Right atrium auricular region (tissue), 2 donors: ENCODE data around the gene PPP4R3A. TPM values are rescaled to one million over a fixed set of nuclear protein-coding genes. Genes with fewer than 3 reads are reported as not detected.
"Not testable (repeated sequence)": the region's sequence is repeated elsewhere in the genome, so short reads cannot be mapped to it uniquely, and the experiment has no call there.

Source experiments
- DNase-seq: peaks from one replicate; pipeline ENCODE4 v3.0.0-alpha.2; 2019; ENCODE audit warnings: low spot score
- H3K27ac ChIP-seq, 2 donors: fragments of 200-600 bp; sonication (generic); 1 replicate in 1 of 2; 2 replicates in 1 of 2; pipeline ENCODE4 v1.5.1; 2016 to 2019
- H3K27me3 ChIP-seq, 2 donors: fragments of 200-600 bp; sonication (generic); one replicate each; pipeline versions ENCODE4 v1.5.1 to v1.6.0; 2017 to 2019
- H3K36me3 ChIP-seq: fragments of 200-600 bp; sonication (generic); one replicate; pipeline ENCODE4 v1.5.1; 2016
- H3K4me1 ChIP-seq, 2 donors: fragments of 200-600 bp; sonication (generic); one replicate each; pipeline versions ENCODE4 v1.5.1 to v1.6.0; 2017 to 2019
- H3K4me3 ChIP-seq, 2 donors: fragments of 200-600 bp; sonication (generic); 1 replicate in 1 of 2; 2 replicates in 1 of 2; pipeline ENCODE4 v1.5.1; 2017 to 2019; ENCODE audit warnings: mild to moderate bottlenecking in 1 of 2, moderate library complexity in 1 of 2
- H3K9me3 ChIP-seq, 2 donors: fragments of 200-600 bp; sonication (generic); one replicate each; pipeline ENCODE4 v1.5.1; 2019
- total RNA-seq, 2 donors: library from RNA; depleted of rRNA; stranded (reverse); fragments of >200 nt; gene quantifications; one replicate each; pipeline ENCODE4 v1.1.0, GENCODE V29; 2016
- TF ChIP-seq, protein P1 (sequence below), 2 donors: fragments of 200-600 bp; sonication (generic); IDR thresholded peaks; one replicate each; pipeline ENCODE4 v1.5.1; 2019; ENCODE audit warnings: antibody characterized with exemption in 2 of 2

Gene PPP4R3A
- total RNA-seq, 2 donors from 2014 or later = 40.2 to 48.0 TPM

DNA sequence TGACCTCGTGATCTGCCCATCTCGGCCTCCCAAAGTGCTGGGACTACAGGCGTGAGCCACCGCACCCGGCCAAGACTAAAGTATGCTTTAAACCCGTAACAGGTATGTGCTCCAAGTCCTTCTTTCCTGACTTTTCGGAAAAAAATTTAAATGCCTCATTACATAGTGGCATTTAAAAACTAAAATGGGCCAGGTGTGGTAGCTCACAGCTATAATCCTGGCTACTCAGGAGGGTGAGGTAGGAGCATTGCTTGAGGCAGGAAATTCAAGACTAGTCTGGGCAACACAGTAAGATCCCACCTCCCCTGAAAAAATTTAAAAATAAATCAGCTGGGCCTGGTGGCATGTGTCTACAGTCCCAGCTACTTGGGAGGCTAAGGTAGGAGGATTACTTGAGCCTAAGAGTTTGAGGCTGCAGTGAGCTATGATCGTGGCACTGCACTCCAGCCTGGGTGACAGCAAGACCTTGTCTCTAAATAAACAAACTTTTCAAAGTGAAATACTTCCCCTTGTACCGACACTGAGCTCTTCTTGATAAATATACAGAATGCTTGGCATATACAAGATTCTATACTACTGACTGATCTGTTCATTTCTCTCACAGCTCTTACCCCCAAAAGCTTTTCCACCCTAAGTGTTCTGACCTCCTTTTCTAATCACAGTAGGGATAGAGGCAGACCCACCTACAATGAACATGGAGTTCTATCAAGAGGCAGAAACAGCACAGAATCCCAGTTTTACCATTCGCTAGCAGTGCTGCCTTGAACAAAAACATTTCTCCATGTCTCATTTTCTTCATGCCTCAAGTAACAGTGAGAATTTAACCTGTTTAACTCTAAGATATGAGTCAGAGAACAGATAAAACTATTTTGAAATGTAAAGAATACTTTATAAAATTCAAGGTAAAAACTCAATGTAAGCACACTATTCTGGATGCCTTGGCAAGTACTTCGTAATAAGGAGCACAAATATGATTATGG, 7.9 kb downstream of the PPP4R3A start:
- TF ChIP-seq, protein P1, sequence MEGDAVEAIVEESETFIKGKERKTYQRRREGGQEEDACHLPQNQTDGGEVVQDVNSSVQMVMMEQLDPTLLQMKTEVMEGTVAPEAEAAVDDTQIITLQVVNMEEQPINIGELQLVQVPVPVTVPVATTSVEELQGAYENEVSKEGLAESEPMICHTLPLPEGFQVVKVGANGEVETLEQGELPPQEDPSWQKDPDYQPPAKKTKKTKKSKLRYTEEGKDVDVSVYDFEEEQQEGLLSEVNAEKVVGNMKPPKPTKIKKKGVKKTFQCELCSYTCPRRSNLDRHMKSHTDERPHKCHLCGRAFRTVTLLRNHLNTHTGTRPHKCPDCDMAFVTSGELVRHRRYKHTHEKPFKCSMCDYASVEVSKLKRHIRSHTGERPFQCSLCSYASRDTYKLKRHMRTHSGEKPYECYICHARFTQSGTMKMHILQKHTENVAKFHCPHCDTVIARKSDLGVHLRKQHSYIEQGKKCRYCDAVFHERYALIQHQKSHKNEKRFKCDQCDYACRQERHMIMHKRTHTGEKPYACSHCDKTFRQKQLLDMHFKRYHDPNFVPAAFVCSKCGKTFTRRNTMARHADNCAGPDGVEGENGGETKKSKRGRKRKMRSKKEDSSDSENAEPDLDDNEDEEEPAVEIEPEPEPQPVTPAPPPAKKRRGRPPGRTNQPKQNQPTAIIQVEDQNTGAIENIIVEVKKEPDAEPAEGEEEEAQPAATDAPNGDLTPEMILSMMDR (IDR thresholded peaks at IDR 0.05) = no peak
- Histone ChIP-seq H3K9me3 (no peaks in the 10 kb centered on the region), H3K4me1 (peaks cover 0 to 56% of the 10 kb centered on the region in 2 donors), H3K27me3 (no peaks in the 10 kb centered on the region), H3K27ac (no peak overlapping the region), H3K4me3 (no peak overlapping the region), H3K36me3 (peaks cover 17% of the 10 kb centered on the region)
- no peak for DNase-seq

- H3K4me1 ChIP-seq = peaks cover 0 to 58% of the 10 kb centered on the region in 2 donors
- H3K36me3 ChIP-seq = peaks cover 17% of the 10 kb centered on the region
- no peak overlapping the region for H3K27ac ChIP-seq
- H3K27me3 ChIP-seq = no peaks in the 10 kb centered on the region
- TF ChIP-seq, protein P1 (IDR thresholded peaks at IDR 0.05) = no peak
- no peak for DNase-seq
- no peak overlapping the region for H3K4me3 ChIP-seq
- no peaks in the 10 kb centered on the region for H3K9me3 ChIP-seq
Measured at GRCh38 chr14:91501348-91501747, 8.8 kb downstream of the PPP4R3A start.

DNA sequence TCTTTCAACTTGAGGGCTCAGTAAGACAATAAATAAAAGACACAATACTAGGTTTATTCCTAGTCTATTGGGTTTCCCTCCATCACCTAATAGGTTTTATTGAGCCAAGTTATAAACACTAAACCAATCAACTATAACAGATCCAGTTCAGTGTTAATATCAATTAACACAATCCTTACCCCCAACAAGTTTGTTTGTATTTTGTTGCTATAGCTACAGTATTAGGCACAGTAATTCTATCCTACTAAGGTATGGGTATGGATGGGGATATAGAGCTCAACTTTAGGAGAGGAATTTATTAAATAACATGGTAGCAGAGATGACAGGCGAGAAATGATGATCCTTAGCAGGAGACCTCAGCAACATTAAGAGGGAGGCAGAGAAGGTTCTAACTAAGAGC, 13.3 kb downstream of the PPP4R3A start:
- DNase-seq = no peak
- no peaks in the 10 kb centered on the region for H3K9me3 ChIP-seq
- no peaks in the 10 kb centered on the region for H3K27me3 ChIP-seq
- H3K4me1 ChIP-seq = peaks cover 0 to 73% of the 10 kb centered on the region in 2 donors
- no peak overlapping the region for H3K4me3 ChIP-seq
- TF ChIP-seq, protein P1 (IDR thresholded peaks at IDR 0.05) = no peak
- no peaks in the 10 kb centered on the region for H3K36me3 ChIP-seq
- H3K27ac ChIP-seq = no peak overlapping the region

- not testable (repeated sequence) for H3K27me3 ChIP-seq, H3K27ac ChIP-seq, H3K4me3 ChIP-seq, H3K9me3 ChIP-seq, H3K36me3 ChIP-seq, DNase-seq
- peaks cover 0 to 64% of the 10 kb centered on the region in 2 donors for H3K4me1 ChIP-seq
Measured at GRCh38 chr14:91494392-91495065, 15.6 kb downstream of the PPP4R3A start.

DNA sequence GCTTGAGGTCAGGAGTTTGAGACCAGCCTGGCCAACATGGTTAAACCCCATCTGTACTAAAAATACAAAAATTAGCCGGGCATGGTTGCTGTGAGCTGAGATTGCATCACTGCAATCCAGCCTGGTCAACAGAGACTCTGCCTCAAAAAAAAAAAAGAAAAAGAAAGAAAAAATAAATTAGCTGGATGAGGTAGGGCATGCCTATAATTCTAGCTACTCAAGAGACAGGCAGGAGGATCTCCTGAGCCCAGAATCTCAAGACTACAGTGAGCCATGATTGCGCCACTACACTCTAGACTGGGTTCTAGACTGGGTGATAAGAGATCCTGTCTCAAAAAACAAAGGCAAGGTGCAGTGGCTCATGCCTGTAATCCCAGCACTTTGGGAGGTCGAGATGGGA, 16.9 kb downstream of the PPP4R3A start:
- DNase-seq = no peak
- Histone ChIP-seq H3K9me3 (no peaks in the 10 kb centered on the region), H3K27me3 (no peaks in the 10 kb centered on the region), H3K27ac (no peak overlapping the region), H3K4me1 (peaks cover 0 to 62% of the 10 kb centered on the region in 2 donors), H3K36me3 (peaks cover 15% of the 10 kb centered on the region), H3K4me3 (no peak overlapping the region)
- TF ChIP-seq, protein P1 (IDR thresholded peaks at IDR 0.05) = no peak

DNA sequence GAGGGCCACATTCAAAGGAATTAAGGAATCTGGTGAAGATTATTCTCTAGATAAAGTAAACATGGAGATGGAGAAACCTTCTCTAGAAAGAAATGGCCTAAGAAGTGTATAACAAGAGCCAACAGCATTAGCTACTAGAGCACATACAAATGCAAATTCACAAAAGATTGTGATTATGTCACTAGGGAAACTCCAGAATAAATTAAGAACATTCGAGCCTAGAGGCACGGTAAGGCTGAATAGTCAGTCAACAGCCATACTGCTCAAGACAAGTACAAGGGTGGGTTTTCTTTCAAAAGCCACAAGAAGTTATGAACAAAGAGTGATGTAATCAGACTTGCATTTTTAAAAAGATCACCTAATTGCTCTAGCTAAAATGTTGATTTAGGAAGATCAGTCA, 25.4 kb downstream of the PPP4R3A start:
- H3K4me1 ChIP-seq = peaks cover 0 to 10% of the 10 kb centered on the region in 2 donors
- H3K4me3 ChIP-seq = no peak overlapping the region
- H3K36me3 ChIP-seq = peaks cover 52% of the 10 kb centered on the region
- H3K27ac ChIP-seq = no peak overlapping the region
- no peaks in the 10 kb centered on the region for H3K27me3 ChIP-seq
- no peaks in the 10 kb centered on the region for H3K9me3 ChIP-seq
- no peak for DNase-seq
- TF ChIP-seq, protein P1 (IDR thresholded peaks at IDR 0.05) = no peak
